ENCODE measurements around the gene ELL.
A peak's percentile ranks its signal among the peaks of the same experiment; 100 is the strongest.
"Not testable (repeated sequence)": the region's sequence is repeated elsewhere in the genome, so short reads cannot be mapped to it uniquely, and the experiment has no call there.

The ELL gene

GRCh38 chr19:18415178-18415867 lies 106.5 kb downstream of the ELL start:
- peak in 1 of 2 donors; percentile 20 for DNase-seq
- Mint-ChIP-seq H3K4me1 (peaks cover 62% of the 10 kb centered on the region), H3K27ac (no peak overlapping the region), H3K27me3 (peaks cover 77% of the 10 kb centered on the region), H3K9me3 (no peaks in the 10 kb centered on the region), H3K4me3 (peak overlapping the region; percentile 92)
- no peak for ATAC-seq

- Mint-ChIP-seq H3K4me3 (peak overlapping the region; percentile 75 to 84), H3K27ac (no peak overlapping the region), H3K4me1 (peaks cover 61% of the 10 kb centered on the region), H3K9me3 (no peaks in the 10 kb centered on the region), H3K27me3 (peaks cover 77% of the 10 kb centered on the region)
- no peak for ATAC-seq
- DNase-seq = peak in 1 of 2 donors; percentile 28
These were observed 107.2 kb downstream of the ELL start for GRCh38 chr19:18414504-18415177.

- Mint-ChIP-seq H3K4me1 (peaks cover 48% of the 10 kb centered on the region), H3K27ac (no peak overlapping the region), H3K4me3 (no peak overlapping the region), H3K27me3 (peaks cover 66% of the 10 kb centered on the region), H3K9me3 (no peaks in the 10 kb centered on the region)
- ATAC-seq = no peak
- peak in 1 of 2 donors; percentile 13 for DNase-seq
These were observed 109.1 kb downstream of the ELL start for GRCh38 chr19:18412610-18413239.

GRCh38 chr19:18408053-18408476 lies 113.8 kb downstream of the ELL start:
- DNase-seq = peak in 1 of 2 donors; percentile 28
- Mint-ChIP-seq H3K9me3 (no peaks in the 10 kb centered on the region), H3K4me1 (peaks cover 10% of the 10 kb centered on the region), H3K27ac (no peak overlapping the region), H3K4me3 (no peak overlapping the region), H3K27me3 (peaks cover 27% of the 10 kb centered on the region)
- ATAC-seq = peak; percentile 37

GRCh38 chr19:18406749-18407148 lies 115.1 kb downstream of the ELL start:
- Mint-ChIP-seq H3K27me3 (peaks cover 14% of the 10 kb centered on the region), H3K27ac (no peak overlapping the region), H3K4me3 (no peak overlapping the region), H3K9me3 (no peaks in the 10 kb centered on the region), H3K4me1 (peaks cover 13% of the 10 kb centered on the region)
- no peak for ATAC-seq
- DNase-seq = no peak

- not testable (repeated sequence) for H3K4me3 Mint-ChIP-seq, H3K9me3 Mint-ChIP-seq, DNase-seq, ATAC-seq, H3K27me3 Mint-ChIP-seq, H3K27ac Mint-ChIP-seq
- H3K4me1 Mint-ChIP-seq = peaks cover 17% of the 10 kb centered on the region
These were observed 116.1 kb downstream of the ELL start for GRCh38 chr19:18405754-18406153.

- H3K4me1 Mint-ChIP-seq = peaks cover 11% of the 10 kb centered on the region
- not testable (repeated sequence) for DNase-seq, H3K27me3 Mint-ChIP-seq, H3K27ac Mint-ChIP-seq, ATAC-seq, H3K9me3 Mint-ChIP-seq, H3K4me3 Mint-ChIP-seq
These were observed 119.2 kb downstream of the ELL start for GRCh38 chr19:18402455-18403248.

GRCh38 chr19:18401580-18402112 lies 120.2 kb downstream of the ELL start:
- Mint-ChIP-seq H3K4me3 (no peak overlapping the region), H3K27ac (no peak overlapping the region)
- no peak for ATAC-seq

GRCh38 chr19:18399008-18399407 lies 122.9 kb downstream of the ELL start:
- Mint-ChIP-seq H3K4me3 (no peak overlapping the region), H3K4me1 (peaks cover 20% of the 10 kb centered on the region)

More at GRCh38 chr19:18401580-18402112, 120.2 kb downstream of the ELL start:
- Mint-ChIP-seq H3K9me3 (no peaks in the 10 kb centered on the region), H3K27me3 (peaks cover 19% of the 10 kb centered on the region), H3K4me1 (peaks cover 20% of the 10 kb centered on the region)
- DNase-seq = no peak

GRCh38 chr19:18397242-18398202 lies 124.3 kb downstream of the ELL start, which contains the start of gene LRRC25:
Gene LRRC25, minus strand, starts transcription at chr19:18397622. Its CDS starts 659 bp downstream, at chr19:18396963.
- Mint-ChIP-seq H3K27ac (no peak within 1 kb of the TSS), H3K4me1 (peaks cover 25% of the 10 kb centered on the region), H3K27me3 (peaks cover 41% of the 10 kb centered on the region), H3K4me3 (peak within 1 kb of the TSS in 1 of 2 donors; percentile 29), H3K9me3 (no peaks in the 10 kb centered on the region)
- peak; percentile 61 for ATAC-seq
- no peak for DNase-seq

More at GRCh38 chr19:18399008-18399407, 122.9 kb downstream of the ELL start:
- H3K9me3 Mint-ChIP-seq = no peaks in the 10 kb centered on the region
- DNase-seq = no peak
- H3K27me3 Mint-ChIP-seq = peaks cover 33% of the 10 kb centered on the region
- no peak overlapping the region for H3K27ac Mint-ChIP-seq
- no peak for ATAC-seq

- Mint-ChIP-seq H3K27ac (no peak overlapping the region), H3K4me3 (no peak overlapping the region), H3K27me3 (peaks cover 49% of the 10 kb centered on the region), H3K9me3 (no peaks in the 10 kb centered on the region), H3K4me1 (peaks cover 24% of the 10 kb centered on the region)
- DNase-seq = no peak
- no peak for ATAC-seq
These were observed 125.2 kb downstream of the ELL start for GRCh38 chr19:18396471-18397241.

GRCh38 chr19:18393836-18394235 lies 128.0 kb downstream of the ELL start:
- DNase-seq = no peak
- H3K27ac Mint-ChIP-seq = no peak overlapping the region
- no peak for ATAC-seq

GRCh38 chr19:18392926-18393325 lies 128.9 kb downstream of the ELL start:
- H3K27me3 Mint-ChIP-seq = peaks cover 77% of the 10 kb centered on the region
- no peak overlapping the region for H3K27ac Mint-ChIP-seq
- H3K4me3 Mint-ChIP-seq = no peak overlapping the region
- H3K9me3 Mint-ChIP-seq = no peaks in the 10 kb centered on the region
- peaks cover 28% of the 10 kb centered on the region for H3K4me1 Mint-ChIP-seq
- DNase-seq = no peak
- no peak for ATAC-seq

More at GRCh38 chr19:18393836-18394235, 128.0 kb downstream of the ELL start:
- no peaks in the 10 kb centered on the region for H3K9me3 Mint-ChIP-seq
- H3K27me3 Mint-ChIP-seq = peaks cover 74% of the 10 kb centered on the region
- H3K4me3 Mint-ChIP-seq = no peak overlapping the region
- H3K4me1 Mint-ChIP-seq = peaks cover 19% of the 10 kb centered on the region

All from stimulated activated naive CD8-positive, alpha-beta T cell treated with anti-CD3 and anti-CD28 coated beads, Interleukin-15, amount 100 ng/mL, for 72 hours (primary cell).